Duodenal mucosa (tissue), 2 donors: ENCODE data around the gene MAD1L1.
A peak's percentile ranks its signal among the peaks of the same experiment; 100 is the strongest.

ENCODE experiments used
- H3K27ac ChIP-seq: one replicate; pipeline ENCODE4 v1.7.0; 2013; ENCODE audit warnings: low read depth, low read length
- H3K27me3 ChIP-seq, 2 donors: one replicate each; pipeline ENCODE4 v1.7.0; 2013; ENCODE audit warnings: low read length in 2 of 2, control low read depth in 1 of 2; ENCODE audit not compliant: insufficient read depth in 2 of 2, control insufficient read depth in 1 of 2
- H3K36me3 ChIP-seq, 2 donors: one replicate each; pipeline ENCODE4 v1.7.0; 2013; ENCODE audit warnings: low read length in 2 of 2, control low read depth in 1 of 2; ENCODE audit not compliant: insufficient read depth in 2 of 2, control insufficient read depth in 1 of 2
- H3K4me1 ChIP-seq, 2 donors: one replicate each; pipeline ENCODE4 v1.7.0; 2013; ENCODE audit warnings: low read length in 2 of 2, control low read depth in 1 of 2; ENCODE audit not compliant: insufficient read depth in 2 of 2, control insufficient read depth in 1 of 2
- H3K4me3 ChIP-seq, 2 donors: one replicate each; pipeline ENCODE4 v1.7.0; 2013; ENCODE audit warnings: low read length in 2 of 2, low read depth in 1 of 2
- H3K9ac ChIP-seq, 2 donors: one replicate each; pipeline ENCODE4 v1.7.0; 2013; ENCODE audit warnings: low read length in 2 of 2, low read depth in 1 of 2
- H3K9me3 ChIP-seq, 2 donors: one replicate each; pipeline ENCODE4 v1.7.0; 2013; ENCODE audit warnings: low read length in 2 of 2, control low read depth in 1 of 2; ENCODE audit not compliant: control insufficient read depth in 1 of 2

Gene MAD1L1

GRCh38 chr7:2141651-2142050, 91.1 kb downstream of the MAD1L1 start:
- H3K36me3 ChIP-seq: peaks cover 0 to 38% of the 10 kb centered on the region in 2 donors
- H3K27me3 ChIP-seq: no peaks in the 10 kb centered on the region
- H3K9ac ChIP-seq: no peak overlapping the region
- H3K9me3 ChIP-seq: no peaks in the 10 kb centered on the region
- no peak overlapping the region for H3K4me3 ChIP-seq
- H3K27ac ChIP-seq: no peak overlapping the region
- no peaks in the 10 kb centered on the region for H3K4me1 ChIP-seq

- Histone ChIP-seq H3K9me3 (no peaks in the 10 kb centered on the region), H3K4me1 (no peaks in the 10 kb centered on the region), H3K4me3 (no peak overlapping the region), H3K27me3 (no peaks in the 10 kb centered on the region), H3K27ac (no peak overlapping the region), H3K36me3 (peaks cover 0 to 35% of the 10 kb centered on the region in 2 donors), H3K9ac (no peak overlapping the region)
Measured at GRCh38 chr7:2141021-2141410, 91.7 kb downstream of the MAD1L1 start.

GRCh38 chr7:2140216-2141020, 92.3 kb downstream of the MAD1L1 start:
- H3K4me1 ChIP-seq: no peaks in the 10 kb centered on the region

GRCh38 chr7:2139004-2139699, 93.6 kb downstream of the MAD1L1 start:
- H3K27me3 ChIP-seq: no peaks in the 10 kb centered on the region
- H3K9me3 ChIP-seq: no peaks in the 10 kb centered on the region
- no peak overlapping the region for H3K9ac ChIP-seq
- no peak overlapping the region for H3K27ac ChIP-seq
- H3K36me3 ChIP-seq: peaks cover 0 to 23% of the 10 kb centered on the region in 2 donors
- no peaks in the 10 kb centered on the region for H3K4me1 ChIP-seq
- H3K4me3 ChIP-seq: no peak overlapping the region

More at GRCh38 chr7:2140216-2141020, 92.3 kb downstream of the MAD1L1 start:
- Histone ChIP-seq H3K27me3 (no peaks in the 10 kb centered on the region), H3K27ac (no peak overlapping the region), H3K4me3 (no peak overlapping the region), H3K36me3 (peaks cover 0 to 34% of the 10 kb centered on the region in 2 donors), H3K9me3 (no peaks in the 10 kb centered on the region), H3K9ac (no peak overlapping the region)

GRCh38 chr7:2138146-2138765, 94.5 kb downstream of the MAD1L1 start:
- H3K4me1 ChIP-seq: no peaks in the 10 kb centered on the region
- no peaks in the 10 kb centered on the region for H3K9me3 ChIP-seq
- peak overlapping the region in 1 of 2 donors; percentile 28 for H3K4me3 ChIP-seq
- H3K27ac ChIP-seq: no peak overlapping the region
- no peaks in the 10 kb centered on the region for H3K27me3 ChIP-seq
- no peak overlapping the region for H3K9ac ChIP-seq
- H3K36me3 ChIP-seq: peaks cover 0 to 19% of the 10 kb centered on the region in 2 donors

- Histone ChIP-seq H3K9ac (no peak overlapping the region), H3K27me3 (no peaks in the 10 kb centered on the region), H3K27ac (no peak overlapping the region), H3K9me3 (no peaks in the 10 kb centered on the region), H3K4me1 (no peaks in the 10 kb centered on the region), H3K36me3 (peaks cover 0 to 17% of the 10 kb centered on the region in 2 donors), H3K4me3 (no peak overlapping the region)
Measured at GRCh38 chr7:2134740-2135139, 98.0 kb downstream of the MAD1L1 start.

- Histone ChIP-seq H3K4me1 (no peaks in the 10 kb centered on the region), H3K9ac (no peak overlapping the region), H3K27me3 (no peaks in the 10 kb centered on the region), H3K9me3 (no peaks in the 10 kb centered on the region), H3K27ac (no peak overlapping the region), H3K4me3 (no peak overlapping the region), H3K36me3 (peaks cover 0 to 15% of the 10 kb centered on the region in 2 donors)
Measured at GRCh38 chr7:2132243-2132642, 100.5 kb downstream of the MAD1L1 start.

- Histone ChIP-seq H3K27ac (no peak overlapping the region), H3K27me3 (no peaks in the 10 kb centered on the region), H3K4me3 (no peak overlapping the region), H3K9me3 (no peaks in the 10 kb centered on the region), H3K9ac (no peak overlapping the region), H3K36me3 (peaks cover 0 to 15% of the 10 kb centered on the region in 2 donors), H3K4me1 (no peaks in the 10 kb centered on the region)
Measured at GRCh38 chr7:2131800-2132199, 100.9 kb downstream of the MAD1L1 start.

- Histone ChIP-seq H3K36me3 (peaks cover 0 to 14% of the 10 kb centered on the region in 2 donors), H3K9me3 (no peaks in the 10 kb centered on the region), H3K27me3 (no peaks in the 10 kb centered on the region), H3K27ac (no peak overlapping the region), H3K4me1 (no peaks in the 10 kb centered on the region), H3K9ac (no peak overlapping the region), H3K4me3 (no peak overlapping the region)
Measured at GRCh38 chr7:2131341-2131740, 101.4 kb downstream of the MAD1L1 start.

- Histone ChIP-seq H3K9me3 (no peaks in the 10 kb centered on the region), H3K27me3 (no peaks in the 10 kb centered on the region), H3K9ac (no peak overlapping the region), H3K36me3 (peaks cover 0 to 5% of the 10 kb centered on the region in 2 donors), H3K4me3 (no peak overlapping the region), H3K4me1 (no peaks in the 10 kb centered on the region), H3K27ac (no peak overlapping the region)
Measured at GRCh38 chr7:2130096-2130375, 102.7 kb downstream of the MAD1L1 start.
